Colonic mucosa (tissue), 4 donors: ENCODE data around the gene SLC22A12. TPM values are rescaled to one million over a fixed set of nuclear protein-coding genes. Genes with fewer than 3 reads are reported as not detected.
A peak's percentile ranks its signal among the peaks of the same experiment; 100 is the strongest.

Experiments used
- DNase-seq: peaks from one replicate; pipeline ENCODE4 v3.0.0-alpha.2; 2020
- H3K27ac ChIP-seq: fragments of 200-600 bp; one replicate; pipeline ENCODE4 v1.8.0; 2021
- H3K27me3 ChIP-seq: fragments of 200-600 bp; one replicate; pipeline ENCODE4 v1.8.0; 2021
- H3K36me3 ChIP-seq: fragments of 200-600 bp; one replicate; pipeline ENCODE4 v1.8.0; 2021
- H3K4me1 ChIP-seq: fragments of 200-600 bp; one replicate; pipeline ENCODE4 v1.8.0; 2021; ENCODE audit warnings: mild to moderate bottlenecking
- H3K4me3 ChIP-seq: fragments of 200-600 bp; one replicate; pipeline ENCODE4 v1.8.0; 2021
- H3K9ac ChIP-seq, 2 donors: one replicate each; pipeline ENCODE4 v1.7.0; 2013; ENCODE audit warnings: control low read depth in 2 of 2, low read depth in 2 of 2, low read length in 2 of 2
- H3K9me3 ChIP-seq: fragments of 200-600 bp; one replicate; pipeline ENCODE4 v1.8.0; 2021
- intact Hi-C: fragments of 100-400 bp; cut with DNase I; formaldehyde crosslinking; loops from one replicate; pipeline ENCODE4 v1.14.1; 2022
- total RNA-seq, 2 donors: library from RNA; stranded (reverse); fragmentation: NEBNext Ultra II Directional in 1 of 2; extraction: Animal tissue kit (Norgen Biotek cat#: 25700) in 1 of 2; gene quantifications; one replicate each; pipeline ENCODE4 v1.2.1, GENCODE V29; 2021
- TF ChIP-seq, protein P1 (sequence below): fragments of 200-600 bp; IDR thresholded peaks from one replicate; pipeline ENCODE4 v1.8.0; 2022; ENCODE audit warnings: antibody characterized with exemption, mild to moderate bottlenecking
- donor health status: healthy.
- donor health status: DM: no; HTN: no; CAD: no.
- donor health status: DM: no; HTN: no; CAD: no.

Gene SLC22A12
- total RNA-seq, 2 donors from 2014 or later: not detected

DNA sequence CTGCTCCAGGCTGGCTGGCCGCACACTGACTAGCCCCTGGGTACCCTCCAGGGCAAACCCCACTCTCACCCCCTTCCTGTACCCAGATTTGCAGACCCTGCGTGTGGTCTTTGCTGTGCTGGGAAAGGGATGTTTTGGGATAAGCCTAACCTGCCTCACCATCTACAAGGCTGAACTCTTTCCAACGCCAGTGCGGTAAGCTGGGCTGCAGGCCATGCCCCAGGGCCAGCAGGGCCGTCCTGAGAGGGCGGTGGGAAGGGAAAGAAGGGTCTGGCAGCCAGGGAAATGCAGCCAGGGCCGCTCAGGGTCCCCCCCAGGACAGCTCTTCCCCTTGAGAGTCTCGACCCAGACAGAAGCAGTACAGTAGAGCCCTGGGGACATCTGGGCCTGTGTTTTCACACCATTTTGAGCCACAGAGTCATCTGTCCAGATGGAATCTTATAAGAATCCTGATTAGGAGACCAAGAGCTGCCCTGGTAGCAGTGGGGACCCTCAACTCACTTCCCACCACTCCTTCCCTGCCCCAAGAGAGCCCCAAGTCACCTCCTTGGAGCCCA is 22.4 kb upstream of the SLC22A12 start:
- TF ChIP-seq, protein P1, sequence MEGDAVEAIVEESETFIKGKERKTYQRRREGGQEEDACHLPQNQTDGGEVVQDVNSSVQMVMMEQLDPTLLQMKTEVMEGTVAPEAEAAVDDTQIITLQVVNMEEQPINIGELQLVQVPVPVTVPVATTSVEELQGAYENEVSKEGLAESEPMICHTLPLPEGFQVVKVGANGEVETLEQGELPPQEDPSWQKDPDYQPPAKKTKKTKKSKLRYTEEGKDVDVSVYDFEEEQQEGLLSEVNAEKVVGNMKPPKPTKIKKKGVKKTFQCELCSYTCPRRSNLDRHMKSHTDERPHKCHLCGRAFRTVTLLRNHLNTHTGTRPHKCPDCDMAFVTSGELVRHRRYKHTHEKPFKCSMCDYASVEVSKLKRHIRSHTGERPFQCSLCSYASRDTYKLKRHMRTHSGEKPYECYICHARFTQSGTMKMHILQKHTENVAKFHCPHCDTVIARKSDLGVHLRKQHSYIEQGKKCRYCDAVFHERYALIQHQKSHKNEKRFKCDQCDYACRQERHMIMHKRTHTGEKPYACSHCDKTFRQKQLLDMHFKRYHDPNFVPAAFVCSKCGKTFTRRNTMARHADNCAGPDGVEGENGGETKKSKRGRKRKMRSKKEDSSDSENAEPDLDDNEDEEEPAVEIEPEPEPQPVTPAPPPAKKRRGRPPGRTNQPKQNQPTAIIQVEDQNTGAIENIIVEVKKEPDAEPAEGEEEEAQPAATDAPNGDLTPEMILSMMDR: no peak
- no peaks in the 10 kb centered on the region for H3K9me3 ChIP-seq
- no peaks in the 10 kb centered on the region for H3K36me3 ChIP-seq
- H3K9ac ChIP-seq: no peak overlapping the region
- DNase-seq: no peak
- no peak overlapping the region for H3K4me3 ChIP-seq
- no peaks in the 10 kb centered on the region for H3K4me1 ChIP-seq
- H3K27ac ChIP-seq: no peak overlapping the region
- intact Hi-C loops: no loop called here
- H3K27me3 ChIP-seq: no peaks in the 10 kb centered on the region

DNA sequence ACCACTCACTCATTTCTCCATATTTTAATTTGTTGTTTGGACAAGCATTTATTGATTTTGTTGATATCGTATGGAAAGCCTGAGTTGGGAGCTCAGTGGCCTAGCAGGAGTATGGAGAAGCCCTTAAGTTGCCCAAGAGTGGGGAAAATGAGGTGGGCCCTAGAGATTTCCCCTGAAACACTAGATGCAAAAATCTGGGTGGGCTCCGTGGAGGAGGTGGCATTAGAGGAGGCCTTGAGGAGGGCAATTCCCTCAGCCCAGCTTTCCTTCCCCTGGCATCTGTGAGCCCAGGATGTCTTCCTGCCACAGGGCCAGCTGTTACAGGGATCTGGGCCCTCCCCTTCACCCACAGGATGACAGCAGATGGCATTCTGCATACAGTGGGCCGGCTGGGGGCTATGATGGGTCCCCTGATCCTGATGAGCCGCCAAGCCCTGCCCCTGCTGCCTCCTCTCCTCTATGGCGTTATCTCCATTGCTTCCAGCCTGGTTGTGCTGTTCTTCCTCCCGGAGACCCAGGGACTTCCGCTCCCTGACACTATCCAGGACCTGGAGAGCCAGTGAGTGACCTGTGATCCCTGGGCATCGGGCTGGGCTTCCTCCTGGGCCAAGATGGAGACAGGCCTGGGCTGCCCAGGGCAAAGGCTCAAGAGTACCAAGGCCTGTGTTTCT is 21.6 kb upstream of the SLC22A12 start:
- no peaks in the 10 kb centered on the region for H3K9me3 ChIP-seq
- no peaks in the 10 kb centered on the region for H3K27me3 ChIP-seq
- H3K4me3 ChIP-seq: no peak overlapping the region
- H3K9ac ChIP-seq: no peak overlapping the region
- TF ChIP-seq, protein P1: no peak
- no peaks in the 10 kb centered on the region for H3K36me3 ChIP-seq
- H3K27ac ChIP-seq: no peak overlapping the region
- no peak for DNase-seq
- intact Hi-C loops: no loop called here
- no peaks in the 10 kb centered on the region for H3K4me1 ChIP-seq

DNA sequence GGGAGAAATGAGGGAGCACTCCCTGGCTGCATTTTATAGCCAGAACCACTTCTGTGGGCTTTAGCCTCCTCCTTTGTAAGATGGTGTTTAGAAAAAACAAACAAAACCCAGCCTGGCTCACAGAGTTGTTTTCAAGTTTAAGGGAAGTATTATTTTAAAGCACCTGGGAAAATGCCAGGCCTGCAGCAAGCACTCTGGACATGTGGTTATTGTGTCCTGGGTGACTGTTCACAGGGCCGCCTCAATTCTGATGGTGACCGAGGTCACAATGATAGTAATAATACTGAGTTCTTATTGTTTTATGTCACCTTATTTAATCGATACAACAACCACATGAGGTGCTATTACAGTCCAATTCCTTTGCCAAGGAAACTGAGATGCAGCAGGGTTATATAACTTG is 20.7 kb upstream of the SLC22A12 start:
- H3K4me3 ChIP-seq: no peak overlapping the region
- DNase-seq: no peak
- H3K4me1 ChIP-seq: no peaks in the 10 kb centered on the region
- TF ChIP-seq, protein P1: no peak
- H3K36me3 ChIP-seq: no peaks in the 10 kb centered on the region
- intact Hi-C loops: no loop called here
- no peak overlapping the region for H3K27ac ChIP-seq
- H3K27me3 ChIP-seq: no peaks in the 10 kb centered on the region
- H3K9me3 ChIP-seq: no peaks in the 10 kb centered on the region
- H3K9ac ChIP-seq: peak overlapping the region in 1 of 2 donors; percentile 31

DNA sequence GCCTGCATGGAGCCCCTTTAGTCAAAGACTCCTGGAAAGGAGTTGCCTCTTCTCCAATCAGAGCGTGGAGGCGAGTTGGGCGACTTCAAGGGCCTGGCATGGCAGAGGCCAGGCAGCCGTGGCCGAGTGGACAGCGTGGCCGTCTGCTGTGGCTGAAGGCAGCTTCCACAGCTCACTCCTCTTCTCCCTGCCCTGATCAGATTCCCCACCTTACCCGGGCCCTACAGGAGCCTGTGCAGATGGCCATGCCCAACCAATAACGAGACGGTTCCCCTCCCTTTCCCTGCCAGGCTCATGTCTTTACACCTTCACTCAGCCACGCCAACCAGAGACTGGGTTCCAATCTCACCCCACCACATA is 20.0 kb upstream of the SLC22A12 start:
- H3K4me1 ChIP-seq: no peaks in the 10 kb centered on the region
- no peak overlapping the region for H3K4me3 ChIP-seq
- DNase-seq: no peak
- no peak overlapping the region for H3K27ac ChIP-seq
- TF ChIP-seq, protein P1: no peak
- H3K9ac ChIP-seq: no peak overlapping the region
- no peaks in the 10 kb centered on the region for H3K36me3 ChIP-seq
- H3K27me3 ChIP-seq: no peaks in the 10 kb centered on the region
- no peaks in the 10 kb centered on the region for H3K9me3 ChIP-seq
- intact Hi-C loops: no loop called here

DNA sequence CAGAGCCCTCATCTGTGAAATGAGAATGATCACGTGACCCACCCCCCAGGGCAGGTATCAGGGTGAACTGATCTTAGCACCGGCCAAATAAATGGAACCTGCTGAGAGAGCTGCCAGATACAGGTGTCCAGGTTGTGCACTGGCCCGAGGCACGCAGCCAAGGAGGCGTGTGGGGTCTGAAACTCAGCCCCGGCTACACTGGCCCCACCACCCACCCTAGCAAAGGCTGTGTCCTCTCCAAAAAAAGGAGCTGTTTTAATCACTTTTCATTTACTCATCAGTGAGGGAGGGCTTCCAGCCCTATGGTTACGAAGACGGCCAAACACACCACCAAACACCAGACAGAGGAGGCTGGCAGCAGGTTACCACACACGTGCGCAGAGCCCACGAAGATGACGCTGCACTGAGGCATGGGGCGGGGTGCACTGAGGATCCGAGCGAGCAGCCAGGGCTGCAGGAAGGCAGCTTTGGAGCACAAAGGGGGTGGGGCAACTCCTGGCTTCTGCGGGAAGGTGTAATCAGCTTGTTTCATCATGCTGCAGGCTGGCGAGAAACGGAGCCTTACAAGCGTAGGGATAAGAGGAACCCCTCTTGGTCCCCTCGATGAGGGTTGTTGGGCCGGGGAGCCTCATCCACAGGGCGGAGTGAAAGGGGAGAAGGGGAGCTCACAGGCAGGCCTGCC is 19.5 kb upstream of the SLC22A12 start:
- Histone ChIP-seq H3K9ac (no peak overlapping the region), H3K36me3 (no peaks in the 10 kb centered on the region), H3K27ac (no peak overlapping the region), H3K4me1 (no peaks in the 10 kb centered on the region), H3K4me3 (no peak overlapping the region), H3K9me3 (no peaks in the 10 kb centered on the region), H3K27me3 (no peaks in the 10 kb centered on the region)
- DNase-seq: peak; percentile 54
- TF ChIP-seq, protein P1: no peak
- intact Hi-C loops: no loop called here
